GM18907 (cell line): ENCODE measurements around the gene BTAF1.
"Not testable (repeated sequence)": the region's sequence is repeated elsewhere in the genome, so short reads cannot be mapped to it uniquely, and the experiment has no call there.

Experiments
- ATAC-seq: cut with Tn5 transposase; IDR thresholded peaks from one replicate; pipeline ENCODE4 v1.9.1; 2021; ENCODE audit warnings: mild to moderate bottlenecking, moderate library complexity; ENCODE audit not compliant: unreplicated experiment

The BTAF1 gene

DNA sequence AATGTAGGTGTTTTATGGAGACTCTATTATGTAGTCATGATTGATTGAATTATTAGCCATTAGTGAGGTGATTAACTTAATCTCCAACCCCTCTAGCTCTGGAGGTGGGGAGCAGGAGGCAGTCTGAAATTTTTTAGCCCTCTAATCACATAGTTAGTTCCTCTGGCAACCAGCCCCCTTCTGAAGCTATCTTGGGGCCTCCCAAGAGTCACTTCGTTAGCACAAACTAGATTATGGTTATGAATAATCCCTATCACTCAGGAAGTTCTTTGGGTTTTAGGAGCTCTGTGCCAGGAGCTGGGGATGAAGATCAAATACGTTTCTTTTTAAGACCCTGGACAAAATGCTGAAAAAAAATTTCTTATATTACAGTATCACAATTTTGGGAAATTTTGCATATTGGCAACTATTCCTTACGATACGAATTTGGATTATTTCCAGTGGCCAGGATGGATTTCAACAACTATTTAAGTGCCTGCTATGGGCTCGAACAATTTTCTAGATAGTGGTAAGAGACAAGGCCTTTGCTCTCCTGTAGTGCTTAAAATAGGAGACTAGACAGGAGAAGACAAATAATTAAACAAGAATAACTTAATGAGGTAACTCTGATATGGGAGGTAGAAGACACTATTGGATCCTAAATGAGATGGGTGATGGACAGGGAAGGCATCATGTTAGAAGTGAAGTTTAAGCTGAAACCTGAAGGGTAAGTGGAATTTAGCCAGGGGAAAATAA is 52.9 kb downstream of the BTAF1 start:
- no peak for ATAC-seq

DNA sequence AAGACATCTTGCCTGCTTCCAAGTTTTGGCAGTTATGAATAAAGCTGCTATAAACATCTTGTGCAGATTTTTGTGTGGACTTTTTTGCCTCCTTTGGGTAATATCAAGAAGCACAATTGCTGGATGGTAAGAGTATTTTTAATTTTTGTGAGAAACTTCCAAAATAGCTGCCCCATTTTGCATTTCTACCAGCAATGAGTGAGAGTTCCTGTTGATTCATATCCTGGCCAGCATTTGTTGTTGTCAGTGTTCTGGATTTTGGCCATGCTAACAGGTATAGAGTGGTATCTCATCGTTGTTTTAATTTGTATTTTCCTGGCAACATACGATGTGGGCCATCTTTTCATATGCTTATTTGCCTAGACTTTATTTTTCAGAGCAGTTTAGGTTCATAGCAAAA is 53.9 kb downstream of the BTAF1 start:
- ATAC-seq: no peak

DNA sequence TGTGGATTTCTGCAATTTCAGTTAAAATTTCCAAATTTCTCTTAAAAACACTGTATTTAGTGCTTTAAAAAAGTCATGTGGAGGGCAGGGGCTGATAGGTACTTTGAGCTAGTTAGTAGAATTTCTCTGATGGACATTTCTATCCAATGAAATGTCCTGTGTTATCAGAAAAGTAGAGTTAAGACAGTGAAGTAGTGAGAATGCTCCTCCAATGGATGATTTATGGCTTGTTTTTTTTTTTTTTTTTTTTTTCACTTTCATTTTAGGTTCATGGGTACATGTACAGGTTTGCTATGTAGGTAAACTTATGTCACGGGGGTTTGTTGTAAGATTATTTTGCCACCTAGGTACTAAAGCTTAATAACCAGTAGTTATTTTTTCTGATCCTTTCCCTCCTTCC is 55.0 kb downstream of the BTAF1 start:
- ATAC-seq: no peak

DNA sequence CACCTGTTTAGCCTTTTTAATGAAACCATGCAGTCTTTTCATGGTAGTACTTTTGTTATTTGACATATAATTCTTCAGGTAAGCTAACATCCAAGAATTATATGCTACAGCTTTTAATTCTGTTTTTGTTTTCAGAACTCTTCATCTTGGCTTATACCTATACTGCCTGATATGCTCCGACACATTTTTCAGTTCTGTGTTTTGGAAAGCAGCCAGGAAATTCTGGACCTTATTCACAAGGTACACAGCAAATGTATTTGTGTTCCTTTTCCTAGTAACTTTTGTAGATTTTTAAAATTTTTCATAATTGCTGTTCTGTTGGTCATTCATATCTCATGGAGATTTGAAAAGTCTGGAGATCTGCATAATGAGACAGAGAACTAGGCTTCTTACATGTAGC is 56.7 kb downstream of the BTAF1 start:
- no peak for ATAC-seq

DNA sequence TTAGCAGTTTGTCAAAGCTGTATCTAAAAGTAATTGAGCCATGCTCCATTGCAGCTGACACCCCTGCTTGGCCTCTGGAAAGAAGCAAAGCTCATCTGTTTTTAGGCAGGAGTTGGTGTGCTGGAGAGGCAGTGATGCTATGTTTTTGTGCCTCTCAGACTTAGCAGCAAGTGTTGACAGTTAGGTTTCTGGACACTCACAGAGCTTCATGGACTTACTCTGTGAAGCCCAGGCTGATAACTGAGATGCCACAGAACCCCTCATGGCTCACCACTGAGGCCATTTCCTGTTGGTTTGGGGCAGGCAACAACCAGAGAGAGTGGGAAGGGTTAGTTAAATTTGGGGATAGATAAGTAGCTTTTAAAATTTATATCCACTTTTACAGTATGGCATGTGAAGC is 59.8 kb downstream of the BTAF1 start:
- no peak for ATAC-seq

DNA sequence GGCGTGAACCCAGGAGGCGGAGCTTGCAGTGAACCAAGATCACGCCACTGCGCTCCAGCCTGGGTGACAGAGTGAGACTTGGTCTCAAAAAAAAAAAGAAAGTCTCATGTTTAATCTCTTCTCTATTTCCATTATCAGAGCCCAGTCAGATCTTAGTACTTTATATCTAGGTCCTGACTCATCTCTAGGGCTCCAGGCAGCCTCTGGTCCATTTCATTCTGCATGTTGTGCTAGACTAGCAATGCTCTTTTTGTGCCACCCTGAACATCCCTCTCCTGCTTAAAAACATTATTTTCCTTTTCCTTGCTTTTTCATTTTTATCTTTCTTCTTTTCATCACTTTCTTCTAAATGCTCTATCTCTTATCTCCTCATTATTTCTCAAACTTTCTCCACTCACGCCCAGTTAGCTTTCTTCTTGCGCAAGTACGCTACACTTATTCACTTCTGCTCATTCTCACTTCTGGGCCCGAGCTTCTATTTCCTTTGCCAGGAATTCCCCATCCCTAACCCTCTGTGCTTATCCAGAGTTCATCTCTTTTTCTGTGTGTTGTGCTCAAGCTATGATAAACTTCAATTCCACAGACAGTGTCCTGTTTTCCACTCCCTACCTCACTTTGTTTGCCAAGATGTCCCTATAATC is 63.9 kb downstream of the BTAF1 start:
- no peak for ATAC-seq

DNA sequence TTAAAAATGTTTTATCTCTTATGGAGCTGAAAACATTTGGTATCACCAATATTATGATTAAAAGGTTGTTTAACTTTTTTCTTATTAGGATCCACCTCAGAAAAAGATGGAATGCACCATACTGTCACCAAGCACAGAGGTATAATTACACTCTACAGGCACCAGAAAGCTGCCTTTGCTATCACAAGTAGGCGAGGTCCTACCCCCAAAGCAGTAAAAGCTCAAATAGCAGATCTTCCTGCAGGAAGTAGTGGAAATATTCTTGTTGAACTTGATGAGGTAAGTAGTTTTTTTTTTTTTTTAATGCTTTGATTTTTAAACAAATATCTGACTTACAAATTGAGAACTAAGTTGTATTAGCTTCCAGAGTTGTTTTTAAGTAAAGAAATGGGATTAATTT is 68.5 kb downstream of the BTAF1 start:
- no peak for ATAC-seq

DNA sequence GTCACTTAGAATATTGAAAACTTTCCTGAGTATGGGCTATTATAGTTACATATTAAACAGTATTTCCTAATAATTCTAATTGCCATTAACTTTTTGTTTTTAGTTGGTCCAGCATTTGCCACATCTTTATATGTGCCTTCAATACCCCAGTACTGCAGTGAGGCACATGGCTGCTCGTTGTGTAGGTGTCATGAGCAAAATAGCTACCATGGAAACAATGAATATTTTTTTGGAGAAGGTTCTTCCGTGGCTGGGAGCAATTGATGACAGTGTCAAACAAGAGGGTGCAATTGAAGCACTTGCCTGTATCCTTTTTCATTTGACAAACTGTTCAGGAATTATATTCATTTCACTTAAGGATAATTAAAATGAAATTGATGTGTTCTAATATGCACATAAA is 72.7 kb downstream of the BTAF1 start:
- no peak for ATAC-seq

DNA sequence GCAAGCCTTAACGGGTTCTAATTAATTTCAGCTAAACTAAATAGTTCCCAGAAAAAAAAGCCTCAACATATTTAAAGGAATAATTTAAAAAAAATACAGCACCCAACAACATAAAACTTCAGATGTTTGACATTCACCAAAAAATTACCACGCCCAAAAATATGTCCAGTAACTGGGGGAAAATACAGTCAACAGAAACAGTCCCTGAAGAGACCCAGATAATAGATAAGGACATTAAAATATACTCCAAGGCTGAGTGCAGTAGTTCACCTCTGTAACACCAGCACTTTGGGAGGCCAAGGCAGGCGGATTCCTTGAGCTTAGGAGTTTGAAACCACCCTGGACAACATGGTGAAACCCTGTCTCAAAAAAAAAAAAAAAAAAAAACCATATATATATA is 78.0 kb downstream of the BTAF1 start:
- no peak for ATAC-seq

DNA sequence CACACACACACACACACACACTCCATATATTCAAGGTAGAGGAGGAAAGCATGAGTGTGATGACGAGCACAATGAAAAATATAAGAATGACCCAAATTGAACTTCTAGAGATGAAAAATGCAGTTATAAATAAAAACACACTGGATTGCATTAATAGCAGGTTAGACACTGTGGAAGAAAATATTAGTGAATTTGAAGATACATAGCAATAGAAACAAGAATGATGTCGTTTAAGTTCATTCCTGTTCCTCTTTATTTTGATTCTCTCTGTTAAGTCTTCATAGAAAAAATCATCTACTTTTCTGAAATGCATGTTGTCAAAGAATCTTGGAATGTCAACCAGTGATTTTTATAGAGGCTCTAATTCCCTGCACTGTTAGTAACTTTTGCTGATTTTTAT is 78.4 kb downstream of the BTAF1 start:
- no peak for ATAC-seq

DNA sequence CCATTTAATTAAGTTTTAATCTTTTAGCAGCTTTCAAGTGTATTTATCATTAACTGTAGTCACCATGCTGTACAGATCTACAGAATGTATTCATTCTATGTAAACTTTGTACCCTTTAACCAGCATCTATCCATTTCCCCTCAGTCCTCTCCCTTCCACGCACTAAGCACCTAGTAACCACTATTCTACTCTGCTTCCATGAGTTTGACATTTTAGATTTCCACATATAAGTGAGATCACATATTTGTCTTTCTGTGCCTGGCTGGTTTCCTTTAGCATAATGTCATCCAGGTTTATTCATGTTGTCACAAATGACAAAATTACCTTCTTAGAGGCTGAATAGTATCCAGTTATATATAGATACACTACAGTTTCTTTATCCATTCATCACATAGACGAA is 79.7 kb downstream of the BTAF1 start:
- no peak for ATAC-seq

DNA sequence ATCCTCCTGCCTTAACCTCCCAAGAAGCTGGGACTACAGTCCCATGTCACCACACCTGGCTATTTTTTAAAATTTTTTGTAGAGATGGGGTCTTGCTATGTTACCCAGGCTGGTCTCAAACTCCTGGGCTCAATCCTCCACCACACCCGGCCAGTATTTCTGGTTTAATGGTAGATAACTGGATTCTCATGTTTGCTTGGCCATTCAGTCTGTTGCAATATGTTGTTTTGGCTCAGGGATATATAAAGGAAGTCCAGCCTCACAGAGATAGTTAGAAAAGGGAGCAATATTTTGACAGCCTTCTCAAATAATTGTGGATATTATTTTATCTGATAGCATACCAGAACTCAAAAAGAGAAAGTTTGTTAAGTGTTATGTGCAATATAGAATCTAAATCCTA is 82.4 kb downstream of the BTAF1 start:
- ATAC-seq: no peak

DNA sequence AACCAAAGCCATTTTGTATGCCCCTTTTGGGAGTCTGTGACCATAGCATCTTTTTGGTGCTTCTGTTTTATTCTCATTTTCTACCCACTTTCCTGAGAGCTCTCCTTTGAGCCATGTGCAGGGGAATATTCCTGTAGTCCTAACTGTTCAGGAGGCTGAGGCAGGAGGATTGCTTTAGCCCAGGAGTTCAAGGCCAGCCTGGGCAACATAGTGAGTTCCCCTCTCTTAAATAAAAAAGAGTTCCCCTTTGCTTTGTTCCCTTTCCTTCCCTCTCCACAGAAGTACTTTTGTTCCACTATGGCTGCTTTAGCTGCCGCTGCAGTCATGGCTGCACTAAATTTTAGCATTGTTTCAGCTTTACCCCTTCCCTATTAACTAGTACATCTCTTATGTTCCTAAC is 85.9 kb downstream of the BTAF1 start:
- no peak for ATAC-seq

DNA sequence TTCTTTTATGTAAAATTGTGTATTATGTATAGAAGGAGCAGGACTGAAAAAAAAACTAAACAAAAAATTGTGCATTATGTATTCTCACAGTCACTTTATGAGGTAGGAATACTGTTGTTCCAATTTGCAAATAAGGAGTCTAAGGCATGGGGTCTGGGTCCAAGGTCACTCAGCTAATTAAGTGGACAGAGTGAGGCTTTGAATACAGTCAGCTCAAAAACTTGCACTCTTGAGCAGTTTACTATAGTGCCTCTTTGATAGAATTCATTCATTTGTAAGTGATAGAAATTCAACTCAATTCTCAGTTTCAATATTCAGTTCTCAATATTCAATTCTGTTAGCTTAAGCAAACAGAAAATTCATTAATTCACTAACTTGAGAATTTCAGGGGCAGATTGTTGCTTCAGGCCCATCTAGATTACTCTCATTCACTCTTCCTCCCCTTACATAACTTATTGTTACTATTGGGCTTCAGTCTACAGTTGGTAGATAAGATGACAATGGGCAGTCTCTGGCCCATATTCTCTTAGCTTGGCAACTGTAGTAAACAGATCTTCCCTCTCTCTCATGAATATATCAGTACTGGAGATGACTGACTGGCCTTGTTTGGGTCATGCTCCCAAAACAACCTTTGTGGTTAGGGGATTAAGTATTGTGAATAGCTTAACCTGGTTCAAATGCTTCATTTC is 86.6 kb downstream of the BTAF1 start:
- ATAC-seq: no peak

DNA sequence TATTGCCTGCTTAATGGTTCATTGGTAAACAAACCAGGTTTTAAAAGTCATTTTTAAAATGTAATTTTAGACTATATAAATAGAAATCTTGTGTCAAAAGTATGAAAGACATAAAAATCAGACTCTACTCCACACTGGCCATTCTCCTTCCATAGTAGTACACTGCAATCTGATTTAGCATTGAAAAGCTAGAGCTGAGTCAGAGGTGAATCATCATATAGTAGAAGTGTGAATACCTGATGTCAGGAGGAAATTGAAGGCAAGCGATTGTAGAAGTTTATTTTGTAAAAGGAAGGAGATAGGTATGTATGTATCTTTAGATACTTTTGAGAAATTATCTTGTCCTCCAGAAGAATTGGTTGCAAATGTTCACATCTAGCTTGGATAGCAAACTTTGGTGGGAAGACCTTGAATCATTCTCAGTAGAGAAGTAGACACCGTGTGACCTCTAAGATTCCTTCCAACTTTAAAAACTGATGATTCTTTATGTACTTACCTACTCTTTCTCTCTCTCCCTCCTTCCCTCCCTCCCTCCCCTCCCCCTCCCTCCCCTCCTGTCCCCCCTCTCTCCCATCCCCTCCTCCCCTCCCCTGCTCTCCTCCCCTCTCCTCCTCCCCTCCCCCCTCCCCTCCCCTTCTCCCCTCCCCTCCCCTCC is 88.1 kb downstream of the BTAF1 start:
- no peak for ATAC-seq

DNA sequence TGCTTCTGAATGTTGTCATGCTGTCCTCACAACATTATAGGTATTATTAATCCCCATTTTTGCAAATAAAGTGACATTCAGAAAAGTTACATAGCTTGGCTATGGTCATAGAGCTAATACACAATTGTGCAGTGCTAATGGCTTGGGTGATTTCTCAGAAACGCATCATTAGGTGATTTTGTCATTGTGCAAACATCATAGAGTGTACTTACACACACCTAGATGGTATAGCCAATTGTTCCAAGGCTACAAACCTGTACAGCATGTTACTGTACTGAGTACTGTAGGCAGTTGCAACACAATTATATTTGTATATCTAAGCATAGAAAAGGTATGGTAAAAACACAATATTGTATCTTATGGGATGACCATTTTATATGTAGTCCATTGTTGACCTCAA is 91.0 kb downstream of the BTAF1 start:
- no peak for ATAC-seq

DNA sequence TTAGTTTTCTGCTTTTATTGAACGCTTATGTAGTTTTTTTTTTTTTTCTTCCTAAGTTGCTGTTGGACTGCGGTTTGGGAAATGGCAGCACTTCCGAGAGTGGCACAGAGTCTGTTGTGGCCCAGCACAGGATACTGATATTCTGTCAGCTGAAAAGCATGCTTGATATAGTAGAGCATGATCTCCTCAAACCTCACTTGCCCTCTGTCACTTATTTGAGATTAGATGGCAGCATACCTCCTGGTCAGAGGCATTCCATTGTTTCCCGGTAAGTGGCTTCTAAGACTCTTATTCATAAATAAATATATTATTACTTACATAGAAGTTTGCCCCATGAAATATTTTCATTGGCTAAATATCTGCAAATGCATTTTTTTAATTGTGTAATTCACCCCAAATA is 101.1 kb downstream of the BTAF1 start:
- ATAC-seq: no peak

DNA sequence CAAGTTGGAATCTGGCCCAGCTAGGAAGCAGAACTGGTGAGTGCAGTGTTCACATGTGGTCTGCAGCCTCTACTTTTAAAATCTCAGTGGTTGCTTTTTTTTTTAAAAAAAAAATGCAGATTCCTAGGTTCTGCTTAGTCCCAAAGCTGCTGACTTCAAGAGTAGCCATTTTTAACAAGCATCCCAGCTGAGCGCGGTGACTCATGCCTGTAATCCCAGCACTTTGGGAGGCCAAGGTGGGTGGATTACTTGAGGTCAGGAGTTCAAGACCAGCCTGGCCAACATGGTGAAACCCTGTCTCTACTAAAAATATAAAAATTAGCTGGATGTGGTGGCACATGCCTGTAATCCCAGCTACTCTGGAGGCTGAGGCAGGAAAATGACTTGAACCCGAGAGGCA is 101.8 kb downstream of the BTAF1 start:
- not testable (repeated sequence) for ATAC-seq

DNA sequence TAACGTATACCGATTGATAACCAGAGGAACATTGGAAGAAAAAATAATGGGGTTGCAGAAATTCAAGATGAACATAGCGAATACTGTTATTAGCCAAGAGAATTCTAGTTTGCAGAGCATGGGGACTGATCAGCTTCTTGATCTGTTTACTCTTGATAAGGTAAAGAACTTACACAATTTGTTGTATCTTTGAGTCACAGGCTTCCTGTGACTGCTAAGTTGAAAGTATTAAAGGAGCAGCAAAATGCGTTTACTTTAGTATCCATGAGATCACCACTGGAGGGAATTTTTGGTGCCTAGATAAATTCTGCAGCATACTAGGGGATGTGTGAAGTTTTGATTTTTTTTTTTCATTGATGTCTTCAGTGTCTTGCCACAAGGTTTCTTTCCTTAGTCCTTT is 103.6 kb downstream of the BTAF1 start:
- no peak for ATAC-seq

DNA sequence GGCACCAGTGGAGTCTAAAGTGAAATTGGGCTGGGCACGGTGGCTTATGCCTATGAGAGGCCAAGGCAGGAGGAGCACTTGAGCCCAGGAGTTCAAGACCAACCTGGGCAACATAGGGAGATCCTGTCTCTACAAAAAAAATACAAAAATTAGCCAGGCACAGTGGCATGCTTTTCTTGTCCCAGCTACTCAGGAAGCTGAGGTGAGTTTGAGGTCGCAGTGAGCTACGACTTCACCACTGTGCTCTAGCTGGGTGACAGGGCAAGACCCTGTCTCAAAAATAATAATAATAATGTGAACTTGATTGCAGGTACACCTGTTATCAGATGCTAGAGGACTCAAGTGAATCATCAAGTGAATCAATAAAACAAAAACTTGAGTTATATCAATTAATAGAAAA is 108.0 kb downstream of the BTAF1 start:
- no peak for ATAC-seq

DNA sequence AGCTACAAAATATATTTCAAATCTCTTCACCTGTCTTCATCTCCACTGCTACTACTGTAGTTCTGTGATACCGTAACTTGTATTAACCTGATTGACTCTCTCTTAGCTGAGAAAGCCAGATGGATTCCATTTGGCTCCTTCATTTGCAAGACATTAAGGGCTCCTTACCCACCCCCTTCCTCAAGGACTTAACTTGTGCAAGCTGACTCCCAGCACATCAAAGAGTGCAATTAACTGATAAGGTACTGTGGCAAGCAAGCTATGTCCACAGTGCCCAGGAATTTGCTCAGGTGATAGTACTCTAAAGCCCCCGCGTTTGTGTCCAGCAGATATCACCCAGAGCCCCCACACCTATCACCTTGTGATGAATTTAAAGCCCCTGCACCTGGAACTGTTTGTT is 109.5 kb downstream of the BTAF1 start:
- not testable (repeated sequence) for ATAC-seq

DNA sequence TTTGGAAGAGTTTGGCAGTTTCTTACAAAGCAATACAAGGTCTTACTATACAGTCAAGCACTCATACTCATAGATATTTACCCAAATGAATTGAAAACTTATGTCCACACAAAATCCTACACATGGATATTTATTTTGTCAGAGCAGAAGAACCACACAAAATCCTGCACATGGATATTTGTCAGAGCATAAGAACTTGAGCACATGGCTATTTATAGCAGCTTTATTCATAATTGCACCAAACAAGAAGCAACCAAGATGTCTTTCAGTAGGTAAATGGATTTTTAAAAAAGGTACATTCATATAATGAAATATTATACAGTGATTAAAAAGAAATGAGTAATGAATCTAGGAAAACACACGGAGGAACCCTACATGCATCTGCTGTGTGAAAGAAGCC is 115.4 kb downstream of the BTAF1 start:
- no peak for ATAC-seq
